Uterus (tissue), 2 donors: ENCODE data around the gene JTB.

ENCODE experiments used
- POLR2A ChIP-seq, 2 donors: fragments of 450-650 bp; IDR thresholded peaks; one replicate each; pipeline ENCODE4 v1.6.1; 2016; ENCODE audit warnings: antibody characterized with exemption in 2 of 2, mild to moderate bottlenecking in 1 of 2, moderate library complexity in 1 of 2
- TF ChIP-seq, protein P1 (sequence below), 4 experiments: fragments of 200-600 bp in 2 of 4; fragments of 450-650 bp in 2 of 4; sonication (generic) in 2 of 4; IDR thresholded peaks; one replicate each; pipeline ENCODE4 v1.5.1; 2016 to 2019; ENCODE audit warnings: antibody characterized with exemption in 4 of 4, mild to moderate bottlenecking in 2 of 4, moderate library complexity in 1 of 4

GRCh38 chr1:153995202-153995601 is 17.7 kb upstream of the JTB start:
- TF ChIP-seq, protein P1, sequence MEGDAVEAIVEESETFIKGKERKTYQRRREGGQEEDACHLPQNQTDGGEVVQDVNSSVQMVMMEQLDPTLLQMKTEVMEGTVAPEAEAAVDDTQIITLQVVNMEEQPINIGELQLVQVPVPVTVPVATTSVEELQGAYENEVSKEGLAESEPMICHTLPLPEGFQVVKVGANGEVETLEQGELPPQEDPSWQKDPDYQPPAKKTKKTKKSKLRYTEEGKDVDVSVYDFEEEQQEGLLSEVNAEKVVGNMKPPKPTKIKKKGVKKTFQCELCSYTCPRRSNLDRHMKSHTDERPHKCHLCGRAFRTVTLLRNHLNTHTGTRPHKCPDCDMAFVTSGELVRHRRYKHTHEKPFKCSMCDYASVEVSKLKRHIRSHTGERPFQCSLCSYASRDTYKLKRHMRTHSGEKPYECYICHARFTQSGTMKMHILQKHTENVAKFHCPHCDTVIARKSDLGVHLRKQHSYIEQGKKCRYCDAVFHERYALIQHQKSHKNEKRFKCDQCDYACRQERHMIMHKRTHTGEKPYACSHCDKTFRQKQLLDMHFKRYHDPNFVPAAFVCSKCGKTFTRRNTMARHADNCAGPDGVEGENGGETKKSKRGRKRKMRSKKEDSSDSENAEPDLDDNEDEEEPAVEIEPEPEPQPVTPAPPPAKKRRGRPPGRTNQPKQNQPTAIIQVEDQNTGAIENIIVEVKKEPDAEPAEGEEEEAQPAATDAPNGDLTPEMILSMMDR (IDR thresholded peaks at IDR 0.05): no peak
- no peak for TF ChIP-seq POLR2A (IDR thresholded peaks at IDR 0.05)
